ENCODE measurements around the gene ARHGAP12.

Gene ARHGAP12

GRCh38 chr10:31887850-31888249, 40.8 kb downstream of the ARHGAP12 start:
- Histone ChIP-seq H3K36me3 (replicated peaks) (no peaks in the 10 kb centered on the region), H3K27ac (no peak overlapping the region), H3K4me3 (ENCODE audit: low read depth, low read length) (no peak overlapping the region), H3K27me3 (replicated peaks) (no peaks in the 10 kb centered on the region)
- no peak for DNase-seq
- in situ Hi-C loops (cut with HindIII; ENCODE audit: low pct_ligation_motif_present, low sequenced_read_pairs): no loop called here
- TF ChIP-seq CTCF (IDR thresholded peaks at IDR 0.05; ENCODE audit: low read depth, low read length, missing control alignments): no peak

DNA sequence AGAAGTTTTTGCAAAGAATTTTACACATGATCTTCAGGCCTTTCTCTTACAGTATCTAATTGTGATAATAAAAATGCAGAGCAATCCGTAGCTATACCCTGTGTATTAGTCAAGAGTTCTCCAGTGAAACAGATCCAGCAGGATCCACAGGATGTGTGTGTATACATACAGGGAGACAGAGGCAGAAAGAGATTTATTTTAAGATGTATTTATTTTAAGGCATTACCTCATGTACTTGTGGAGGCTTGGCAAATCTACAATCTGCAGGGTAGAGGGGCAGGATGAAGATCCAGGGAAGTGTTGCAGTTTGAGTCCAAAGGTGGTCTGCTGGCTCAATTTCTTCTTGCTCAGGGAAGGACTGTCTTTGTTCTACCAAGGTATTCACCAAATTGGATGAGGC, 41.7 kb downstream of the ARHGAP12 start:
- in situ Hi-C loops (cut with HindIII; ENCODE audit: low pct_ligation_motif_present, low sequenced_read_pairs): no loop called here
- Histone ChIP-seq H3K36me3 (replicated peaks) (no peaks in the 10 kb centered on the region), H3K27ac (no peak overlapping the region)

DNA sequence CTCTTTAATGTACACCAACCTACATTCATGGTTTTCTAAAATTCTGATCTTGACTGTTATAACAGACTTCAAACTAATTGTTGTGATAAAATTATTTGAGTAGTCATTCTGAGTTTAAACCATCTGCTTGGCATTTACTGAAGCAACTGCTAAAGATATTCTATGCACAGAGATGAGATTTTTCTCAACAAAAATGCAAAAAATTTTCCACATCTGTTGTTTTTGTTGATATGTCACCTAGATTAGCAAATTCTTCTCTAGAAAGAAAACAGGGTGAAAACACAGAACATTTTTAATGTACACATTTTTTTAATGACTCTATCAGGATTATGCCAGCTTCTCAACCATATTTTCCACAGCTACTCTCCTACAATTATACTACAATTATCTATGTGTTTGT, 42.7 kb downstream of the ARHGAP12 start:
- no peak for TF ChIP-seq CTCF (IDR thresholded peaks at IDR 0.05; ENCODE audit: low read depth, low read length, missing control alignments)
- no peak for DNase-seq
- Histone ChIP-seq H3K27ac (no peak overlapping the region), H3K27me3 (replicated peaks) (no peaks in the 10 kb centered on the region), H3K4me3 (ENCODE audit: low read depth, low read length) (no peak overlapping the region), H3K36me3 (replicated peaks) (no peaks in the 10 kb centered on the region)
- in situ Hi-C loops (cut with HindIII; ENCODE audit: low pct_ligation_motif_present, low sequenced_read_pairs): no loop called here

More for the DNA sequence above, 41.7 kb downstream of the ARHGAP12 start:
- Histone ChIP-seq H3K27me3 (replicated peaks) (no peaks in the 10 kb centered on the region), H3K4me3 (ENCODE audit: low read depth, low read length) (no peak overlapping the region)
- DNase-seq: no peak
- no peak for TF ChIP-seq CTCF (IDR thresholded peaks at IDR 0.05; ENCODE audit: low read depth, low read length, missing control alignments)

- in situ Hi-C loops (cut with HindIII; ENCODE audit: low pct_ligation_motif_present, low sequenced_read_pairs): no loop called here
Measured at GRCh38 chr10:31884386-31884785, 44.2 kb downstream of the ARHGAP12 start.

GRCh38 chr10:31883397-31883796, 45.2 kb downstream of the ARHGAP12 start:
- Histone ChIP-seq H3K4me3 (ENCODE audit: low read depth, low read length) (no peak overlapping the region), H3K27me3 (replicated peaks) (no peaks in the 10 kb centered on the region), H3K36me3 (replicated peaks) (no peaks in the 10 kb centered on the region), H3K27ac (no peak overlapping the region)
- DNase-seq: no peak
- in situ Hi-C loops (cut with HindIII; ENCODE audit: low pct_ligation_motif_present, low sequenced_read_pairs): no loop called here
- no peak for TF ChIP-seq CTCF (IDR thresholded peaks at IDR 0.05; ENCODE audit: low read depth, low read length, missing control alignments)

More at GRCh38 chr10:31884386-31884785, 44.2 kb downstream of the ARHGAP12 start:
- no peak overlapping the region for H3K4me3 ChIP-seq (ENCODE audit: low read depth, low read length)
- H3K36me3 ChIP-seq (replicated peaks): no peaks in the 10 kb centered on the region
- TF ChIP-seq CTCF (IDR thresholded peaks at IDR 0.05; ENCODE audit: low read depth, low read length, missing control alignments): no peak
- no peak for DNase-seq
- no peaks in the 10 kb centered on the region for H3K27me3 ChIP-seq (replicated peaks)
- no peak overlapping the region for H3K27ac ChIP-seq

DNA sequence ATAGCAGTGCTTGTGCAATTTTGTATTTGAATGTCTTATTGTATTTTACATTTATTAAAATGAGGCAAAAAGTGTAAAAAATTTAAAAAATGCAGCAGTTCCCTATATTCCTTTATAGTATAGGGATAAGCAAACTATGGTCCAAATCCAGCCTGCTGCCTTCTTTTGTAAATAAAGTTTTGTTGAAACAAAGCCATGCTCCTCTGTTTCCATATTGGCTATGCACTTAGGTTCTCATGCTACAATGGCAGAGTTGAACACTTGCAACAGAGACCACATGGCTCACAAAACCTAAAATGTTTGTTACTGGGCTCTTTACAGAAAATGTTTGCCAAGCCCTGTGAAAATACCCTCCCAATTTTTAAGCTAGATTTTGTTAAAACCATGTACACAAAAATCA, 50.1 kb downstream of the ARHGAP12 start:
- Histone ChIP-seq H3K36me3 (replicated peaks) (no peaks in the 10 kb centered on the region), H3K27ac (no peak overlapping the region), H3K4me3 (ENCODE audit: low read depth, low read length) (no peak overlapping the region), H3K27me3 (replicated peaks) (no peaks in the 10 kb centered on the region)
- DNase-seq: no peak
- in situ Hi-C loops (cut with HindIII; ENCODE audit: low pct_ligation_motif_present, low sequenced_read_pairs): no loop called here
- TF ChIP-seq CTCF (IDR thresholded peaks at IDR 0.05; ENCODE audit: low read depth, low read length, missing control alignments): no peak

Measured in brain microvascular endothelial cell (primary cell).